KBM-7 (cell line): ENCODE data around the gene RHEX.
"Not testable (repeated sequence)": the region's sequence is repeated elsewhere in the genome, so short reads cannot be mapped to it uniquely, and the experiment has no call there.

ENCODE experiments used
- DNase-seq: peaks from one replicate; pipeline ENCODE4 v3.0.0-alpha.2; 2015
- in situ Hi-C: fragments of 300-500 bp; cut with MboI; formaldehyde crosslinking; loops from 2 replicates; pipeline ENCODE4 v1.14.3; 2020; ENCODE audit warnings: low sequenced_read_pairs, low pct_unique_long_range_greater_than_20kb, mixed read lengths

RHEX gene

DNA sequence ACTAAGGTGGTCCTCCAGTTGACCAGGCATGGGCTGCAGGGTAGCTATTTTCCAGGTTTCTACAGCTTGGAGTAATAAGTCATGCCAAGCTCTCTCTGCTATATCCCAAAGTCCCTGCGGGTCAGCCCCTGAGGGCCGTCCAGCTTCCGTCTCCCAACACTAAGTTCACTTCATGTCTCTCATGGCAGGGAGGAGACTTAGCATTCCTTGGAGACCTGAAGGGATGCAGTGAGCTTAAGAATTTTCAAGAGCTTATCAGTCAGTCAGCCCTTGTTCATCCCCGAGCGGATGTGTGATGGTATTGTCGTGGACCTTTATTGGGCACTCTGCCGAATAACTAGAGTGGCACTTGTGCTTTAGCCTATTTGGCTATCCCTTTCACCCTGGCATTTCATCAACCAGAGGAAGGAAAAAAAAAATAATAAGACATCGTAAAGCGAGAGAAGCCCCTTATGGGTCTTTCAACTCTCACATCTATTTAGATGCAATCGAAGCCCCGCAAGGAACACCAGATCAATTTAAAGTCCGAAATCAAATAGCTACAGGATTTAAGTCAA lies 2.2 kb downstream of the RHEX start:
- in situ Hi-C loops, DNase-seq: not testable (repeated sequence)

DNA sequence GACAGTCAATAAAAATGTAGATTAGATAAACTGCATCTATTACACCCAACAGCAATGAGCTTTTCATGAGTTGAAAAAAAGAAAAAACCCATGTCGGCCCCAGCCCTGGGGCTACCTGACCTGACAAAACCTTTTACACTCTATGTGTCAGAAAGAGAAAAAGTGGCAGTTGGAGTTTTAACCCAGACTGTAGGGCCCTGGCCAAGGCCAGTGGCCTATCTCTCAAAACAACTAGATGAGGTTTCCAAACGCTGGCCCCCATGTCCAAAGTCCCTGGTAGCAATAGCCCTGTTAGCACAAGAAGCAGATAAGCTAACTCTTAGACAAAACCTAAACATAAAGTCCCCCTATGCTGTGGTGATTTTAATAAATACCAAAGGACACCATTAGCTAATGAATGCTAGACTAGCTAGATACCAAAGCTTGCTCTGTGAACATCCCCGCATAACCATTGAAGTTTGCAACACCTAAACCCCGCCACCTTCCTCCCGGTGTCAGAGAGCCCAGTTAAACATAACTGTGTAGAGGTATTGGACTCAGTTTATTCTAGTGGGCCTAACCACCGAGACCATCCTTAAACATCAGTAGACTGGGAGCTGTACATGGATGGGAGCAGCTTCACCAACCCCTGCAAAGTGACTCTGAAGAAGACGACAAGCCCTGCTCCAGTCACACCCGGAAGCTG lies 2.8 kb downstream of the RHEX start:
- in situ Hi-C loops, DNase-seq: not testable (repeated sequence)

DNA sequence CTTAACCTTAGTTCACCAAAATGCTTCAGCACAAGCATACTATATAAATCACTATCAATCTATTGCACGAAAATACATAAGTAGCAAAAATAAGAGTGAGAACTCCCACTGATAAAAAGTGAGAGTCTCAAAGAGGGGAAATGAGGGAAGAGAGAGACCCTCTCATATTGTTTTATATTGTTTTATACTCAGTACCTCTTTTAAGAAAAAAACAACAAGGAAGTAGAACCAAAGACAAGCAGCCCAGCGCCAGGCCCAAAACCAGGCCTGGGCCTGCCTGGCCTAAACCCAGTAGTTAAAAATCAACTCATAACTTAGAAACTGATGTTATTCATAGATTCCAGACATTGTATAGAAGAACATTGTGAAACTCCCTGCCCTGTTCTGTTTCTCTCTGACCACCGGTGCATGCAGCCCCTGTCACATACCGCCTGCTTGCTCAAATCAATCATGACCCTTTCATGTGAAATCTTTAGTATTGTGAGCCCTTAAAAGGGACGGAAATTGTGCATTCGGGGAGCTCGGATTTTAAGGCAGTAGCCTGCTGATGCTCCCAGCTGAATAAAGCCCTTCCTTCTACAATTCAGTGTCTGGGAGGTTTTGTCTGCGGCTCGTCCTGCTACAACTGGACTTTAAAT lies 5.4 kb downstream of the RHEX start:
- DNase-seq, in situ Hi-C loops: not testable (repeated sequence)

DNA sequence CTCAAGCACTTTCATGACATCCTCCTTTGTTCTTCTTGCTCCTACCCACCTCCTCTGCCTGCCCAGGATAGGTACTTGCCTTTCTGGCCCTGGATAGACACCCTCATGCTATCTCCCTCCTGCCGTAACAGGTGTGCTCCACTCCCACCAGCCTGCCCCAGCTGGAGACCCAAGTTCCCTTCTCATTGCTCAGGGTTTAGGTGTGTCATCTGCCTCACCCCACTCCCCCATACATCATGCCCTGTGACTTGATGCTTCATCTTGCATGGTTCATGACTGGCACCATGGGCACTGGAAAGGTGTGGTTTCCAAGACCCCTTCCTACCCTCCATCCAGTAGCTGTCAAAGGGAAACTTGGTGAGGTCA lies 5.9 kb downstream of the RHEX start:
- in situ Hi-C loops, result no loop called here

DNA sequence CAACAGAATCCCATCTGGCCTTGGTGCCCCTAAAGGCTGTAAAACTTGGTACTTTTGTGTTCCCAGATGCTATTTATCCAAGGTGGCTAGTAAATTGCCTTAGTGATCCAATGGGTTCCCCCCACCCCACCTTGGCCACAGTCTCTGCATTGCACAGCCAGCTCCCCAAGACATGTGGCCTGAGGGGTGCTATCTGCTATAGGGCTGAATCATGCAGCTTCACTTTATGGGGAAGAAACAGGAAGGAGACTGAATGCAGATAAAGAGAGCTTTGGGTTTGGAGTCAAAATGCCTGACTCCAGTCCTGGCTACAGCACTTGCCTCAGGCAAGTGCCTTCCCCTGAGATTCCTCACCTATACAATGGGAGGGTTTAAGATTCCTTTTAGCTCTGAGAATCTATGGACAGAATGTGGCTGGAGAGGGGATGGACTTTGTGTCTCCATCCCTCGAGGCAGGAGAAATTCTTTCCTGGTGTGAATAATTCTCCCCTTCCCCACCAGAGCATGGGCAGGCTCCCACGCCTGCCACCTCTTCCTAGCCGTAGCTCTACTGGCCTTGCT lies 6.5 kb downstream of the RHEX start:
- no peak for DNase-seq
- in situ Hi-C loops, result no loop called here

More for the DNA sequence above, 5.9 kb downstream of the RHEX start:
- DNase-seq, result no peak

DNA sequence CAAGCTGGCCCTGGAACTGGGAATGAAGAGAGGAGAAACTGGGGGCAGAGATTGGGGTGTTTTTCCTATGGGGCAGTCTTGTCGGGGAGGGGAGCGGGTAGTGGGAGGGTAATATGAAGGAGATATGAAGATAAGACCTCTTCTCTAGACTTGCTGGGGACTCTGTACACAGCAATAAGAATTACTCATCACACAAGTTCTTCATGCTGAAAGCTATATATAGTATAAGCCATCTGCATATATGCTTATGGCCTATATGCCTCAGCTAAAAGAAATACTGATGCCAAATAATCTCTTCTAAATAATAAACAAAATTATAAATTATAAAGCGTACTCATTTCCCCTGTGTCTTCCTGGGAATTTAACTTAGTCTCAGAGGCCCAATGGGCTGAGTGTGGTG lies 7.9 kb downstream of the RHEX start:
- DNase-seq, result no peak
- in situ Hi-C loops, result no loop called here

DNA sequence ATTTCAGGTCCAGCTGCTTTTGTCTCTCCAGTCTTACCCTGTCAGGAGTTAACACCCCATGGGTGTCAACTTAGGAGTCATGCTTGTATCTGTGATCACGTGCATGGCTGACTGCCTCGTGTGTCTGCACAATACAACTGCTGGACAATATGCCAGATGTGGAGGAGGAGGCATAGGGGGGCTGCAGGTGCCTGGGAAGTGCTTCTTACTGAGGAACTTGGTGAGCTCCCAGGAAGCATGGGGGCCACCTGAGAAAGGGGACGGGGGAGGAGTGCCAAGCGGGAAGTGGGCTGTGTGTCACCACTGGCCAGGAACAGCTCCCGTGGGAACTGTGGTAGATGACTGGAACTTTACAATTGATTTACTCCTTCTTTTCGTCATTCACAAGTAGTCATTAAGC lies 9.5 kb downstream of the RHEX start:
- in situ Hi-C loops, result no loop called here
- DNase-seq, result no peak

DNA sequence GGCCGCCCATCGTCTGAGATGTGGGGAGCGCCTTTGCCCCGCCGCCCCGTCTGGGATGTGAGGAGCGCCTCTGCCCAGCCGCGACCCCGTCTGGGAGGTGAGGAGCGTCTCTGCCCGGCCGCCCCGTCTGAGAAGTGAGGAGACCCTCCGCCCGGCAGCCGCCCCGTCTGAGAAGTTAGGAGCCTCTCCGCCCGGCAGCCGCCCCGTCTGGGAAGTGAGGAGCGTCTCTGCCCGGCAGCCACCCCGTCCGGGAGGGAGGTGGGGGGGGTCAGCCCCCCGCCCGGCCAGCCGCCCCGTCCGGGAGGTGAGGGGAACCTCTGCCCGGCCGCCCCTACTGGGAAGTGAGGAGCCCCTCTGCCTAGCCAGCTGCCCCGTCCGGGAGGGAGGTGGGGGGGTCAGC lies 11.0 kb downstream of the RHEX start:
- in situ Hi-C loops, DNase-seq: not testable (repeated sequence)

DNA sequence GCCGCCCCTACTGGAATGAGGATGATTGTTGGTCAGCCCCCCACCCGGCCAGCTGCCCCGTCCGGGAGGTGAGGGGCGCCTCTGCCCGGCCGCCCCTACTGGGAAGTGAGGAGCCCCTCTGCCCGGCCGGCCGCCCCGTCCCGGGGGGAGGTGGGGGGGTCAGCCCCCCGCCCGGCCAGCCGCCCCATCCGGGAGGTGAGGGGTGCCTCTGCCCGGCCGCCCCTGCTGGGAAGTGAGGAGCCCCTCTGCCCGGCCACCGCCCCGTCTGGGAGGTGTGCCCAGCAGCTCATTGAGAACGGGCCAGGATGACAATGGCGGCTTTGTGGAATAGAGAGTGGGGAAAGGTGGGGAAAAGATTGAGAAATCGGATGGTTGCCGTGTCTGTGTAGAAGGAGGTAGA lies 11.5 kb downstream of the RHEX start:
- in situ Hi-C loops, result not testable (repeated sequence)

DNA sequence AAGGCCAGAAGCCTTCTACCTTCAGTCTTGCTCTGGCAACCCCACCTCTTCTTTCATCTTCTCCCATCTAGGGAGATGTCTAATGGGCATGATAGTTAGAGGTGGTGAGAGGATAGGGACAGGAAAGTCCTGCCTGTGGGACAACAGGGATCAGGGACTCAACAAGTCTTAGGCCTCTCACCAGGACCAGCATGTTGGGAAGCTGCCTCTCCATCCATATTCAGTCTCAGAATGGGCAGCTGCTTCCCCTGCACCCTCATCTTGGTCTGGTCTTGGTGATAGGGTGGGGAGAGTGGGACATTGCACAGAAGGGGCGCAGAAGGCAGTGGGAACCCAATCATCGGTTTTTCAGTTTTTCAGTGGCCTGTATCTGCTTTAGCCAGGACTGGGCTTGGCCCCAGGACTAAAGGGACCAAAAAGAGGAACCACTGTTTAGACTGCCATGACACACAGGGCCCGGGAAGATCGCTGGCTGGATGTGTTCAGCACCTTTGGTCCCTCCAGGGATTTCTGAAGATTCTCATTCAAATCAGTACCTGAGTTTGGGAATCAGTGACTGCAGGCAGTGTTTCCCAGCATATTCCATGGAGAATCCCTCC lies 12.7 kb downstream of the RHEX start:
- DNase-seq, result no peak
- in situ Hi-C loops, result no loop called here

More for the DNA sequence above, 11.5 kb downstream of the RHEX start:
- DNase-seq, result not testable (repeated sequence)

DNA sequence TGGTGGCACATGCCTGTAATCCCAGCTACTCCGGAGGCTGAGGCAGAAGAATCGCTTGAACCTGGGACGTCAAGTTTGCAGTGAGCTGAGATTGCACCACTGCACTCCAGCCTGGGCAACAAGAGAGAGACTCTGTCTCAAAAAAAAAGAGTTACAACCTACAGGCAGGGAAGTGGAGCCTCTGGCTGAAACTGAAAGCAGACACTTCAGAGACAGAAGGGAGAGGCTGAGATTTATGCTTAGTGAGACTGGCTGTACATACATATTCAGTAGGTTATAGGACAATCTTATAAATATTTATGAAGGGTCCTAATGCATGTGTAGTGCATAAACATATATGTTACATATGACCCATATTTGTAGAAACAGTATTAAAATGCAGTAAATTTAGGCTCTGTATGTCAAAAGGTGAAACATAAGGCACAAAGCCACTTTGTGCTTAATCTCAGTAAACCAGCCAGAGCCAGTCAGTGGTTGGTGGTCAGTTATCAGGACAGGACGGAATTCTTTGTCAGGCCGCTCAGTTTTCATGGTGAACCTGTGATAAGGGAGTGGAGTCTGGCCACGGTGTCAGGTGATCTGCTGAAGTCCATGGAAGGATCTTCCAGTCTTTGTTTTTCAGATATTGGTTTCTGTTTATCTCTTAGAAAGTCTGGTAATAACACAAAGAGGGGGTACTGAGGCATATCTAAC lies 13.7 kb downstream of the RHEX start:
- in situ Hi-C loops, result no loop called here
- DNase-seq, result no peak

DNA sequence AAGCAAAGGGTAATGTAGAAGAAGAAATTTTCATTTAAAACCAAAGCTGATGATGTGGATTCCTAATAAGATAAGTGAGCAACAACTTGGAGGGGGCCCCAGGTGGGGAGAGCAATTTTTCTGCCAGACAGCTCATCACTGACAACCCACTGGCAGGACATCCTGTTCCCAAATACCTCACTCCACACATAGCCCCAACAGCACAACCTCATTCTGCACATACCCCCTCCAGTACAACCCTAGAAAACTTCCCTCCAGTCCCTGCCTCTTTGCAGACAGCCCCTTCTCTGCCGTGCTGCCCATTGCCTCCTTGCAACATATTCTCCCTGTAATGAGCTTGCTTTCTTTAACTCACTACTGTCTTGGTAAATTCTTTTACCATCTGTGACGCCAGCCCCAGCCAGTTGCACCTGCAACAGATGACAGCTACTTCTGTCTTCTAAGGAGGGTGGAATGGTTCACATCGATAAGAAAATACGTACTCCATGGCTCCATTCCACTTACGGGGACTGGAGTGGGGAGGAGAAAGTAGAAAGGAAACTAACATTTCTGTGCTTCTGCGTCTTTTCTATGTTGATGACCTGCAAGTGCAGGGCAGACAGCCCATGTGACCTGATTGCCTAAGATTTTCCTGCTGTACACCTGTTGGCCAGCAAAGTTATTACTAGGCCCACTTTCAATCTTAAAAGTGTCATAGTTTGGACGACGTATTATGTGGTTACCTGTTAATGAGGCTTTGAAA lies 14.7 kb downstream of the RHEX start:
- DNase-seq, result no peak
- in situ Hi-C loops, result no loop called here

DNA sequence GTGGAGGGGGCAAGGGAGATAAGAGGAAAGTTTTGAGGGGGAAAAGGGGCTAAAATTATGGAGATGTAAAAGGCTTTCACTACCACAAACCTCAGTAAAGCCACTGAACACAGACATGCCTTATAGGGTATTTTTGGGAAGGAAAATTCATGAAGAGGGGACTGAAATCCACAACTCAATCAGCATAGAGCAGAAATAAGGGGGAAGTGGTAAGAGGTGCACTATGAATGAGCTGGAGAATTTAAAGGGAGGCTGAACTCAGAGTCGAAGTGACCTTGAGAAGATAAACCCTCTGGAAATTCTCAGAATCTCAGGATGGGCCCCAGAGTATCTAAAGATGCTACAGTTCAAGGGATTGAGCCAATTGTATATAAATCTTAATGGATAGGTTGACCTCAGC lies 15.3 kb downstream of the RHEX start:
- DNase-seq, result no peak
- in situ Hi-C loops, result no loop called here

DNA sequence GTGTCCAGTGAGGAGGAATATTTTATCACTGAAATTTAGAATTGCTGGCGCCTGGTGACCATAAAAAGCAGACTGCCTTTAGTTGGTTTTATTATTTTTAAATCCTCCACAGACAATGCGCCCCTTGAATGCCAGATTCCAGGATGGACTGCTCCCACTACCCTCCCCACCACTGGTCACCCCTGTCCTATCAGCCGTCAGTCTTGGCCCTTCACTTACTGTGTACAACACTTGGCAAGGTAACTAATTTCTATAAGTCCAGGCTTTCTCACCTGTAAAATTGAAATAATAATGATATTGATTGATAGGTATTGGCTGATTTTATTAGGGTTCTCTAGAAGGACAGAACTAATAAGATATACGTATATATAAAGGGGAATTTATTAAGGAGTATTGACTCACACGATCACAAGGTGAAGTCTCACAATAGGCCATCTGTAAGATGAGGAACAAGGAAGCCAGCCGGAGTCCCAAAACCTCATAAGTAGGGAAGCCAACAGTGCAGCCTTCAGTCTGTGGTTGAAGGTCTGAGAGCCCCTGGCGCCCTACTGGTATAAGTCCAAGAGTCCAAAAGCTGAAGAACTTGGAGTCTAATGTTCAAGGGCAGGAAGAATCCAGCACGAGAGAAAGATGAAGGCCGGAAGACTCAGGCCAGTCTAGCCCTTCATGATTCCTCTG lies 17.8 kb downstream of the RHEX start:
- DNase-seq, result no peak
- in situ Hi-C loops, result no loop called here

DNA sequence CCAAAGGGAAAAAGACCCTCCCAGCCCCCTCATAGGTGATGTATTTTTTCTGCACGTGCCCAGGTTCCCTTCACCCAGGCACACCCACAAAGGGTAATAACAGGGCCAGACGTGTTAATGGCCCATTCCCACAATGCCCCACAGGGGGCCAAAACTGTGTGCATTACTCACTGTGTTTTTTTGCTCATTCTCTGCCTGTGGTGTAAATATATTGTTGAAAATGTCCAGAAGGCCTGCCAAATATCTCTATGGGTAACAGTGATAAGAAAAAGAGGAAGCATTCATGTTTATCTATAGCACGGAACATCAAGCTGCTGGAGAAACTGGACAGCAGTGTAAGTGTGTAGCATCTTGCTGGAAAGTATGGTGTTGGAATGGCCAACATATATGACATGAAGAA lies 21.9 kb downstream of the RHEX start:
- DNase-seq, result peak; percentile 96
- in situ Hi-C loops, result no loop called here

DNA sequence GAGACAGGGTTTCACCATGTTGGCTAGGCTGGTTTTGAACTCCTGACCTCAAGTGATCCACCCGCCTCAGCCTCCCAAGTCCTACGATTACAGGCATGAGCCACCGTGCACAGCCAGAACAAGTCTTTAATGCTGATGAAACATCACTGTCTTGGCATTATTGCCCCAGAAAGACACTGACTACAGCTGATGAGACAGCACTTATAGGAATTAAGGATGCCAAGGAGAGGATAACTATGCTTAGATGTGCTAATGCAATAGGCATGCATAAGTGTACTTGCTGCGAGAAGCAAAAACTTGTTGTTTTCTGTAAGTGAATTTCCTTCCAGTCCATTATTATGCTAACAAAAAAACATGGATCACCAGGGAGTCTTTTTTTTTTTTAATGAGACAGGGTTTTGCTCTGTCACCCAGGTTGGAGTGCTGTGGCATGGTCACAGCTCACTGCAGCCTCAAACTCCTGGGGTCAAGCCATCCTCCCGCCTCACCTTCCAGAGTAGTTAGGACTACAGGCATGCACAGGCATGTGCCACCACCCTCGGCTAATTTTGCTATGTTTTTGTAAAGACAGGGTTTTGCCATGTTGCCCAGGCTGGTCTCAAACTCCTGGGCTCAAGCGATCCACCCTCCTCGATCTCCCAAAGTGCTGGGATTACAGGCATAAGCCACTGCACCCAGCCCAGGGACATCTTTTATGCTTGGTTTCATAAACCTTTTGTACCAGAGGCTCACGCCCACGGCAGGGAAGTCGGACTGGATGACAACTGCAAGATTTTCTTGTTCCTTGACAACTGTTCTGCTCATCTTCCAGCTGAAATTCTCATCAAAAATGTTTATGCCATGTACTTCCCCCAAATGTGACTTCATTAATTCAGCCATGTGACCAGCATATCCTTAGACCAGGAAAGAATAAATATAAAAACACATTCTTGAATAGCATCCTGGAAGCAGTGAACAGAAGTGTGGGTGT lies 23.1 kb downstream of the RHEX start:
- in situ Hi-C loops, result no loop called here
- DNase-seq, result no peak

DNA sequence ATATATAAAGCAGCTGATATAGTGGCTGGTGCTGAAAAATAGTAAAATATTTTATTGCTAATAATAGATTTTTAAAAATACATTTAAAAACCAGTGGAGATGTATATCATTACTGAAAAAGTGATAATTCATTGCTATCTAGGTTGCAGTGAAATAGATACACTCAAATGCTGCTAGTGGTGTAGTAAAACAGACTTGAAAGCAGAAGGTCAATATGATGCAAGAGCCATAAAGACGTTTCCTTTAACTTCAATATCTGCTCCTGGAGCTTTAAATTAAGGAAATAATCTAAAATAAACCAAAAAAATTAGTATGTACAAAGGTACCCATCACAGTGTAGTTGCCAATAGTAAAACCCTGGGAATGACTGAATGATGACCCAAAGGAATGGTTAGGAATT lies 26.2 kb downstream of the RHEX start:
- DNase-seq, result no peak
- in situ Hi-C loops, result no loop called here
